Measurements from ENCODE around the gene ACTG1.

The ACTG1 gene

GRCh38 chr17:81492202-81492601 is 20.4 kb downstream of the ACTG1 start:
- DNase-seq: no peak

- no peak for DNase-seq
Observed at GRCh38 chr17:81491761-81492160, 20.8 kb downstream of the ACTG1 start.

- DNase-seq: no peak
Observed at GRCh38 chr17:81491181-81491581, 21.4 kb downstream of the ACTG1 start.

- no peak for DNase-seq
Observed at GRCh38 chr17:81489998-81490992, 22.3 kb downstream of the ACTG1 start.

GRCh38 chr17:81489012-81489997 is 23.3 kb downstream of the ACTG1 start:
- DNase-seq: no peak

GRCh38 chr17:81488276-81488860 is 24.2 kb downstream of the ACTG1 start:
- peak; percentile 26 for DNase-seq

GRCh38 chr17:81487487-81488275 is 24.9 kb downstream of the ACTG1 start:
- peak; percentile 89 for DNase-seq

- no peak for DNase-seq
Observed at GRCh38 chr17:81487089-81487486, 25.5 kb downstream of the ACTG1 start.

- peak; percentile 13 for DNase-seq
Observed at GRCh38 chr17:81486199-81486810, 26.3 kb downstream of the ACTG1 start.

GRCh38 chr17:81484195-81484979 is 28.2 kb downstream of the ACTG1 start:
- peak; percentile 93 for DNase-seq

- no peak for DNase-seq
Observed at GRCh38 chr17:81483862-81484194, 28.8 kb downstream of the ACTG1 start.

GRCh38 chr17:81483085-81483861 is 29.3 kb downstream of the ACTG1 start:
- no peak for DNase-seq

- DNase-seq: no peak
Observed at GRCh38 chr17:81482673-81483072, 29.9 kb downstream of the ACTG1 start.

GRCh38 chr17:81481815-81482505 is 30.6 kb downstream of the ACTG1 start:
- DNase-seq: no peak

- peak; percentile 49 for DNase-seq
Observed at GRCh38 chr17:81481073-81481799, 31.4 kb downstream of the ACTG1 start.

GRCh38 chr17:81480140-81481072 is 32.2 kb downstream of the ACTG1 start:
- DNase-seq: no peak

All from activated CD4-positive, alpha-beta T cell treated with anti-CD3 and anti-CD28 coated beads, Interleukin-10, Interleukin-2, amounts not matched to agents 100 ng/mL and 50 ng/mL, durations not matched to agents 16 hours and 8 hours (primary cell).